Stimulated activated CD8-positive, alpha-beta memory T cell treated with anti-CD3 and anti-CD28 coated beads, Interleukin-4, amount 100 ng/mL, for 48 hours (primary cell): Measurements from ENCODE around the gene HMCN1.

Experiments
- DNase-seq: peaks from one replicate; pipeline ENCODE4 v3.0.0-alpha.2; 2020

Gene HMCN1

GRCh38 chr1:185920602-185921001, 186.4 kb downstream of the HMCN1 start:
- DNase-seq = no peak

- no peak for DNase-seq
These were observed 187.4 kb downstream of the HMCN1 start for GRCh38 chr1:185921636-185922035.

GRCh38 chr1:185926588-185926987, 192.4 kb downstream of the HMCN1 start:
- DNase-seq = no peak

GRCh38 chr1:185929776-185930175, 195.6 kb downstream of the HMCN1 start:
- no peak for DNase-seq

- no peak for DNase-seq
These were observed 197.2 kb downstream of the HMCN1 start for GRCh38 chr1:185931438-185931837.

GRCh38 chr1:185933580-185933979, 199.4 kb downstream of the HMCN1 start:
- DNase-seq = no peak

GRCh38 chr1:185934476-185935189, 200.4 kb downstream of the HMCN1 start:
- no peak for DNase-seq

- no peak for DNase-seq
These were observed 201.2 kb downstream of the HMCN1 start for GRCh38 chr1:185935360-185935759.

GRCh38 chr1:185936641-185937040, 202.4 kb downstream of the HMCN1 start:
- no peak for DNase-seq

GRCh38 chr1:185938396-185938795, 204.2 kb downstream of the HMCN1 start:
- DNase-seq = no peak

- DNase-seq = no peak
These were observed 205.0 kb downstream of the HMCN1 start for GRCh38 chr1:185939142-185939541.

- no peak for DNase-seq
These were observed 208.8 kb downstream of the HMCN1 start for GRCh38 chr1:185942961-185943360.

GRCh38 chr1:185956881-185957280, 222.7 kb downstream of the HMCN1 start:
- no peak for DNase-seq

GRCh38 chr1:185957441-185958363, 223.5 kb downstream of the HMCN1 start:
- no peak for DNase-seq

GRCh38 chr1:185960422-185961321, 226.5 kb downstream of the HMCN1 start:
- no peak for DNase-seq

GRCh38 chr1:185961664-185962063, 227.5 kb downstream of the HMCN1 start:
- no peak for DNase-seq

GRCh38 chr1:185964946-185965345, 230.8 kb downstream of the HMCN1 start:
- DNase-seq = no peak

GRCh38 chr1:185965870-185966269, 231.7 kb downstream of the HMCN1 start:
- no peak for DNase-seq

- DNase-seq = no peak
These were observed 232.3 kb downstream of the HMCN1 start for GRCh38 chr1:185966471-185966870.

GRCh38 chr1:185969028-185969427, 234.8 kb downstream of the HMCN1 start:
- no peak for DNase-seq

- no peak for DNase-seq
These were observed 235.4 kb downstream of the HMCN1 start for GRCh38 chr1:185969524-185969991.

- DNase-seq = no peak
These were observed 237.5 kb downstream of the HMCN1 start for GRCh38 chr1:185971688-185972087.
